ENCODE data around the gene CRAMP1.
A peak's percentile ranks its signal among the peaks of the same experiment; 100 is the strongest.

CRAMP1 gene

DNA sequence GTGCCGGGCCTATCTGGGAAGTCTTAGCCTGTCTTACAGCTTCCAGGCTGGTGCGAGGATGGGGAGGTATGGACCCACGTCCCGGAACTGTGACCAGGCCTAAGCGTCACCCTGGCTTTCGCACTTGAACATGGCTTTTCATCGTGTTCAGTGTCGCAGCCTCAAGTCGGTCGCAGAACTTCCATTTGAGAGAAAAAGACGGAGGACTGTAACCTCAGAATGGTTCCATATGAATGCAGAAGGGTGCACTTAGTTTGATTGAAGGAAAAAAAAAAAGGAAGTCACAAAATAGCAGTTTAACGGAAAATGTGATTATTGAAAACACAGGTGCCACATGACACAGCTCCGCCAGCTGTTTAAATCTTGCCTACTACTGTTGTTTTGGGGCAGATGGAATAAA lies 35.7 kb downstream of the CRAMP1 start:
- Histone ChIP-seq H3K4me3 (ENCODE audit: low read depth, low read length) (no peak overlapping the region), H3K36me3 (ENCODE audit: control insufficient read depth in 2 of 2, insufficient read depth in 1 of 2, low read length in 2 of 2) (peaks cover 7 to 74% of the 10 kb centered on the region in 2 experiments; a peak in 2 of 3 replicates), H3K9me3 (ENCODE audit: control insufficient read depth, insufficient read depth, low read depth, low read length) (no peaks in the 10 kb centered on the region), H3K27ac (ENCODE audit: extremely low read depth, low read depth, low read length) (no peak overlapping the region), H3K4me1 (ENCODE audit: control insufficient read depth, insufficient read depth, low read length) (peaks cover 2% of the 10 kb centered on the region; the same call in 1 of the 2 replicates)
- TF ChIP-seq ZNF112 (tag by site-specific recombination; IDR thresholded peaks at IDR 0.05) (no peak), ZNF248 (tag by site-specific recombination; IDR thresholded peaks at IDR 0.05) (no peak), ZNF280C (tag by site-specific recombination; IDR thresholded peaks at IDR 0.05) (no peak), ZIC2 (tag by site-specific recombination; IDR thresholded peaks at IDR 0.05) (no peak), ZNF596 (tag by site-specific recombination; IDR thresholded peaks at IDR 0.05) (no peak), BCL11B (tag by site-specific recombination; IDR thresholded peaks at IDR 0.05; ENCODE audit: low read depth) (no peak), ZSCAN16 (tag by site-specific recombination; IDR thresholded peaks at IDR 0.05) (no peak)
- POLR2A ChIA-PET: interaction anchor here (0.6 kb wide), 2 partner anchors 17 to 57 kb away, joined by 4 to 7 read pairs; no protein-coding TSS in a partner anchor
- CTCF ChIA-PET: no interaction called here

DNA sequence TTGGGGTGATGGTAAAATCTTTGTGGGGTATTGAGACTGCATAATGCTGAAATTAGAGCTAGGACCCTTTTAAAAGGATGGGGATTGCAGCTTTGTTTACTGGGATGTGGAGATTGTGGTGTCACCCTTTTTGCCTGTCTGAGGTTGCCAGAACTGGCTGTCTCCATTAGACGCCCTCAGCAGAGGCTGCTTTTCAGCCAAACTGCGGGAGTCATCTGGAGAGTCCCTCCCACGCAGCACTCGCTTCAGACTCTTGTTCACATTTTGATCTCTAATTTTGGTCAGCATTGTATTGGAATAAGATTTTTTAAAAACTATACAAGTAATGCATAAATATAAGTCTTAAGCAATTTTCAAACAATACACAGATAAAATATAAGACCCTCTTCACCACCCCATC lies 38.0 kb downstream of the CRAMP1 start:
- ChIA-PET CTCF (interaction anchor here (0.6 to 0.7 kb wide), 2 partner anchors 30 to 122 kb away, joined by 3 read pairs; no protein-coding TSS in a partner anchor), POLR2A (interaction anchor here (0.7 kb wide), 2 partner anchors 21 to 24 kb away, joined by 6 to 10 read pairs; no protein-coding TSS in a partner anchor)
- Histone ChIP-seq H3K4me1 (ENCODE audit: control insufficient read depth, insufficient read depth, low read length) (peaks cover 2% of the 10 kb centered on the region; the same call in 1 of the 2 replicates), H3K4me3 (ENCODE audit: low read depth, low read length) (no peak overlapping the region), H3K27ac (ENCODE audit: extremely low read depth, low read depth, low read length) (no peak overlapping the region), H3K36me3 (ENCODE audit: control insufficient read depth in 2 of 2, insufficient read depth in 1 of 2, low read length in 2 of 2) (peaks cover 7 to 69% of the 10 kb centered on the region in 2 experiments; a peak in 2 of 3 replicates), H3K9me3 (ENCODE audit: control insufficient read depth, insufficient read depth, low read depth, low read length) (no peaks in the 10 kb centered on the region)
- TF ChIP-seq ZFP69B (tag by site-specific recombination; IDR thresholded peaks at IDR 0.05) (no peak), EGR2 (tag by site-specific recombination; IDR thresholded peaks at IDR 0.05; ENCODE audit: low read depth) (0 out of 2 replicates have a peak, but pooled peaks have one; percentile 20)

- POLR2A ChIA-PET: no interaction called here
- no peaks in the 10 kb centered on the region for H3K9me3 ChIP-seq (ENCODE audit: control insufficient read depth, insufficient read depth, low read depth, low read length)
- no peaks in the 10 kb centered on the region for H3K4me1 ChIP-seq (ENCODE audit: control insufficient read depth, insufficient read depth, low read length)
- peaks cover 7 to 70% of the 10 kb centered on the region in 2 experiments; a peak in 2 of 3 replicates for H3K36me3 ChIP-seq (ENCODE audit: control insufficient read depth in 2 of 2, insufficient read depth in 1 of 2, low read length in 2 of 2)
- no peak overlapping the region for H3K27ac ChIP-seq (ENCODE audit: extremely low read depth, low read depth, low read length)
- CTCF ChIA-PET: interaction anchor here (0.6 kb wide), 1 partner anchor 29 kb away, joined by 3 read pairs; no protein-coding TSS in a partner anchor
- TF ChIP-seq ZEB2 (tag by site-specific recombination; IDR thresholded peaks at IDR 0.05): peak; percentile 75
- TF ChIP-seq ZNF639 (tag by site-specific recombination; IDR thresholded peaks at IDR 0.05): no peak
- 0 out of 2 replicates have a peak, but pooled peaks have one; percentile 3 for TF ChIP-seq ZNF146 (tag by site-specific recombination; IDR thresholded peaks at IDR 0.05)
- peak; percentile 70 for TF ChIP-seq INSM2 (tag by site-specific recombination; IDR thresholded peaks at IDR 0.05)
- no peak for TF ChIP-seq ZNF398 (tag by site-specific recombination; IDR thresholded peaks at IDR 0.05)
- TF ChIP-seq BCL11A (tag by site-specific recombination; IDR thresholded peaks at IDR 0.05; ENCODE audit: low read depth): peak; percentile 99
- TF ChIP-seq, protein P1, sequence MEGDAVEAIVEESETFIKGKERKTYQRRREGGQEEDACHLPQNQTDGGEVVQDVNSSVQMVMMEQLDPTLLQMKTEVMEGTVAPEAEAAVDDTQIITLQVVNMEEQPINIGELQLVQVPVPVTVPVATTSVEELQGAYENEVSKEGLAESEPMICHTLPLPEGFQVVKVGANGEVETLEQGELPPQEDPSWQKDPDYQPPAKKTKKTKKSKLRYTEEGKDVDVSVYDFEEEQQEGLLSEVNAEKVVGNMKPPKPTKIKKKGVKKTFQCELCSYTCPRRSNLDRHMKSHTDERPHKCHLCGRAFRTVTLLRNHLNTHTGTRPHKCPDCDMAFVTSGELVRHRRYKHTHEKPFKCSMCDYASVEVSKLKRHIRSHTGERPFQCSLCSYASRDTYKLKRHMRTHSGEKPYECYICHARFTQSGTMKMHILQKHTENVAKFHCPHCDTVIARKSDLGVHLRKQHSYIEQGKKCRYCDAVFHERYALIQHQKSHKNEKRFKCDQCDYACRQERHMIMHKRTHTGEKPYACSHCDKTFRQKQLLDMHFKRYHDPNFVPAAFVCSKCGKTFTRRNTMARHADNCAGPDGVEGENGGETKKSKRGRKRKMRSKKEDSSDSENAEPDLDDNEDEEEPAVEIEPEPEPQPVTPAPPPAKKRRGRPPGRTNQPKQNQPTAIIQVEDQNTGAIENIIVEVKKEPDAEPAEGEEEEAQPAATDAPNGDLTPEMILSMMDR (tag by site-specific recombination; IDR thresholded peaks at IDR 0.05): no peak
- TF ChIP-seq BCL11B (tag by site-specific recombination; IDR thresholded peaks at IDR 0.05; ENCODE audit: low read depth): peak; percentile 100
- TF ChIP-seq ZNF140 (tag by site-specific recombination; IDR thresholded peaks at IDR 0.05): no peak
- H3K4me3 ChIP-seq (ENCODE audit: low read depth, low read length): no peak overlapping the region
These were observed 39.2 kb downstream of the CRAMP1 start for GRCh38 chr16:1651094-1651973.
